GM13976 (cell line): Measurements from ENCODE around the gene ADH5.
"Not testable (repeated sequence)": the region's sequence is repeated elsewhere in the genome, so short reads cannot be mapped to it uniquely, and the experiment has no call there.

ENCODE experiments used
- DNase-seq: peaks from one replicate; pipeline ENCODE4 v3.0.0; 2012; ENCODE audit warnings: low spot score
- CTCF ChIP-seq: IDR thresholded peaks from 2 replicates; pipeline ENCODE4 v1.5.1; 2012; ENCODE audit warnings: borderline replicate concordance, mild to moderate bottlenecking; ENCODE audit not compliant: insufficient read depth; ENCODE audit errors: extremely low read depth, missing control alignments, control extremely low read depth
- in situ Hi-C: fragments of 300-500 bp; cut with MboI; formaldehyde crosslinking; loops from one replicate; pipeline ENCODE4 v1.12.0; 2022; ENCODE audit warnings: low sequenced_read_pairs, mixed read lengths, inconsistent platforms; ENCODE audit not compliant: unreplicated experiment

The ADH5 gene

GRCh38 chr4:99088023-99088449, 552 bp downstream of the ADH5 start:
- TF ChIP-seq CTCF = no peak
- in situ Hi-C loops = no loop called here
- DNase-seq = peak; percentile 53

DNA sequence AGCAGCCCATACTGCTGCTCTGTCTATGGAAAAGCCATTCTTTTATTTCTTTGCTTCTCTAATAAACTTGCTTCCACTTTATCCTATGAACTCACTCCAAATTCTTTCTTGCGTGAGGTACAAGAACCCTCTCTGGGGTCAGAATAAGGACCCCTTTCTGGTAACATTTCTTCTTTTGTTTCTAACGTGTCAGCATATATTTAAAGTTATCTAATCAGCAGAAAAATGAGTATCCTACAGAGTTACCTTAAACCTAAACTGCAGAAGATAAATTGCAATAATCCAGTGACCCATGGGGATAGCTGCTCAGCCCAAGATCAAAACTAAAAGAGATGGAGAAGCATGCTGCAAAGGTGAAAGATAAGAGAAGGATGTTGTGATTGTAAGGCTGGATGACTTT, 4.0 kb downstream of the ADH5 start:
- no peak for DNase-seq
- in situ Hi-C loops = no loop called here
- no peak for TF ChIP-seq CTCF

DNA sequence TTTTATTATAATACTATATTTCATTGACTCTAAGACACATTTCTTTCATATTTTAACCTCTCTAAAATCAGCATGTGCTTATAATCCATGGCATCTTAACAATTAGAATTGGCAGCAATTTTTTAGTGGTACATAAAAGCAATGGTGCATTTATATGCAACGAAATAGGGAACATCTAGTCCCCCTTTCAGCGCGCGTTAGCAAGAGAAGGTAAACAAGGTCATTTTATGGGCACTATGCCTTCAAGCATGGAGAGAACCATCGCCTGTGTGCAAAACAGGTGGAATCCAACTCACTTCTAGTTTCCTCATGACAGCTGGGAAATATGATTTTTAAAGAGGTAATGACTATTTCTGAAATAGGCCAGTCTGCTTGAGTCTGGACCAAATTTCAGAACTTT, 6.4 kb downstream of the ADH5 start:
- no peak for DNase-seq
- TF ChIP-seq CTCF = no peak
- in situ Hi-C loops = no loop called here

DNA sequence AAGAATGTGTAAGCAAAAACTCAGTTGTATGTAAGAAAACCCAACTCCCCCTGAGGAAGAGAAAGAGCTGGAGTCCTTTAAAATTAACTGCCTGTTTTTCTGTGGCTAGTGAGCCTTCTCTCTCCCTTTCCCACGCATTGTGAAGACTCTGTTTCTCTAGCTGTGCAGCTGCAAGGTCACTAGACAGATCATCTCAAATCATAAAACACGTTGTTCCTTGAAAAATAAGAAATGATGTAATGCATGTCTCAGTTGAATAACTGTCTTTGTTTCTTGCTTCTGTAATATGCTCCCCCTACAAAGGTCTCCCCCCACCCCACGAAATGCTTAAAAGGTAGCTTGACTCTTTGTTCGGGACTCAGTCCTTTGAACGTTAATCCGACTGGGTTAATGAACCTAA, 7.7 kb downstream of the ADH5 start:
- DNase-seq, in situ Hi-C loops: not testable (repeated sequence)

- no peak for DNase-seq
- no peak for TF ChIP-seq CTCF
- in situ Hi-C loops = no loop called here
Measured at GRCh38 chr4:99079625-99080295, 8.8 kb downstream of the ADH5 start.

DNA sequence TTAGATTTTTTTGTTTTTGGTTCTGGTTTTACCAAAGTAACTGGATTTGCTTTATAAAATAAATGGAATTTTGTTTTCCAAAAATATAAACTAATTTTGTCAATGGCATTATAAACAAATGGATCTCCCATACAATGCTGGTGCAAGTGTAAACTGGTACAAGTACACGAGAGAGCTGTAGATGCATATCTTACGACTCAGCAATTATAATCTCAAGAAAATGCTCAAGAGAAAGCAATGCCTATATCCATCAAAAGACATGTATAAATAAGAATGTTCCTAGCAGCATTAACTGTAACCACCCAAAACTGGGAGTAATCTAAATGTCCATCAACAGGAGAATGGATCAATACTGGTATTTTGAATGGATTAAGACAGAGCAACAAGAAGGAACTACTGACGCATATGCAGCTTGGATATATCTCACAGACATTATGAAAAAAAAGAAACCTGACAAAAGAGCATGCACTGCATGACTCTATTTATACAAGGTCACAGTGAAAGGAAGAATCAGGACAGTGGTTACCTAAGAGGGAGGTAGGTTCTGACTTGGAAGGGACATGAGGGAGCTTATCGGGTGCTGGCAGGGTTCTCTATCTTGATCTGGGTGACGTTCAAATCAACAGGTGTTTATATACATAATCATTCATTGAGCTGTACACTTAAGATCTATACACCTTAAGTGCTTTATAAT, 9.5 kb downstream of the ADH5 start:
- DNase-seq = no peak
- TF ChIP-seq CTCF = no peak
- in situ Hi-C loops = no loop called here

- in situ Hi-C loops = no loop called here
Measured at GRCh38 chr4:99078336-99078735, 10.3 kb downstream of the ADH5 start.

More at GRCh38 chr4:99078336-99078735, 10.3 kb downstream of the ADH5 start:
- no peak for DNase-seq
- no peak for TF ChIP-seq CTCF
